MM.1S (cell line): Measurements from ENCODE around the gene KCNMA1.

Experiments used
- DNase-seq: peaks from one replicate; pipeline ENCODE4 v3.0.0-alpha.2; 2015
- H2AFZ ChIP-seq: fragments of 300-600 bp; sonication (generic); 2 replicates; pipeline ENCODE4 v1.6.0; 2016; ENCODE audit warnings: antibody characterized with exemption, low read length
- H3F3A ChIP-seq: fragments of 300-600 bp; sonication (generic); 2 replicates; pipeline ENCODE4 v1.6.1; 2016; ENCODE audit warnings: mild to moderate bottlenecking, antibody characterized with exemption, low read length, moderate library complexity, mixed read lengths; ENCODE audit not compliant: insufficient read depth
- H3K27ac ChIP-seq: fragments of 300-600 bp; sonication (generic); 2 replicates; pipeline ENCODE4 v1.5.1; 2016; ENCODE audit warnings: mild to moderate bottlenecking, low read length
- H3K27me3 ChIP-seq: fragments of 300-600 bp; sonication (generic); replicated peaks from 2 replicates; pipeline ENCODE4 v1.6.0; 2016; ENCODE audit warnings: low read length; ENCODE audit not compliant: insufficient read depth
- H3K36me3 ChIP-seq: fragments of 300-600 bp; sonication (generic); replicated peaks from 2 replicates; pipeline ENCODE4 v1.6.1; 2016; ENCODE audit warnings: mild to moderate bottlenecking, low read length, mixed read lengths; ENCODE audit not compliant: insufficient read depth
- H3K4me1 ChIP-seq: fragments of 300-600 bp; sonication (generic); 2 replicates; pipeline ENCODE4 v1.6.1; 2016; ENCODE audit warnings: low read length, mixed read lengths
- H3K4me2 ChIP-seq: fragments of 300-600 bp; sonication (generic); 2 replicates; pipeline ENCODE4 v1.6.0; 2016; ENCODE audit warnings: low read depth, low read length
- H3K4me3 ChIP-seq: fragments of 300-600 bp; sonication (generic); 2 replicates; pipeline ENCODE4 v1.5.1; 2016; ENCODE audit warnings: low read length, mixed read lengths
- H3K79me2 ChIP-seq: fragments of 300-600 bp; sonication (generic); 2 replicates; pipeline ENCODE4 v1.6.1; 2016; ENCODE audit warnings: mixed run types, low read length, mixed read lengths
- H3K9ac ChIP-seq: fragments of 300-600 bp; sonication (generic); 2 replicates; pipeline ENCODE4 v1.6.1; 2016; ENCODE audit warnings: low read length, mixed read lengths
- H3K9me2 ChIP-seq: fragments of 300-600 bp; sonication (generic); replicated peaks from 2 replicates; pipeline ENCODE4 v1.6.1; 2016; ENCODE audit warnings: mild to moderate bottlenecking, low read length, mixed read lengths; ENCODE audit not compliant: insufficient read depth
- H3K9me3 ChIP-seq: fragments of 300-600 bp; sonication (generic); replicated peaks from 2 replicates; pipeline ENCODE4 v1.6.1; 2016; ENCODE audit warnings: mild to moderate bottlenecking, low read length, mixed read lengths; ENCODE audit not compliant: insufficient read depth
- H4K20me1 ChIP-seq: fragments of 300-600 bp; sonication (generic); 2 replicates; pipeline ENCODE4 v1.6.1; 2016; ENCODE audit warnings: mild to moderate bottlenecking, low read length, moderate library complexity, mixed read lengths; ENCODE audit not compliant: insufficient read depth
- EZH2 ChIP-seq: fragments of 300-600 bp; sonication (generic); optimal IDR thresholded peaks from 2 replicates; pipeline ENCODE3; 2017; ENCODE audit warnings: low read depth, mild to moderate bottlenecking, antibody characterized with exemption, low read length, mixed read lengths
- EZH2phosphoT487 ChIP-seq: fragments of 300-600 bp; sonication (generic); IDR thresholded peaks from 2 replicates; pipeline ENCODE4 v1.6.1; 2018; ENCODE audit warnings: antibody characterized with exemption, low read length
- TF ChIP-seq, protein P1 (sequence below): fragments of 300-600 bp; sonication (generic); IDR thresholded peaks from 2 replicates; pipeline ENCODE4 v1.5.1; 2016; ENCODE audit warnings: antibody characterized with exemption, low read length, mixed read lengths

KCNMA1 gene

DNA sequence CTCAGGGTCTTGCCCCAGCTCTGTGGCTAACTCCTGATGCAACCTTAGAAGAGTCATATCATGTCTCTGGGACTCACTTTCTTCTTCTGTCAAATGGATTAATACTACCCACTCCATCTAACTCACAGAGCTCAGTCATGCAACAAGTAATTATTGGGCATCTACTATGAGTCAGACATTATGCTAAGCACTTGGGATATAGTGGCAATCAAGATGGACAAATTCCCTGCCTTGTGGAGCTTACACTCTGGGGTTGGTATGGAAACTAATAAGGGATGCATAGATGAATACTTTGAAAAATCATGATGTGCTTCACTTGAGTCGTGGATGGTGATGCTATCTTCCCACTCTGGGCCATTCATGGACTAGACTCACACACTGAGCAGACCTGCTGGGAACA, 88.9 kb downstream of the KCNMA1 start:
- H3K36me3 ChIP-seq = no peaks in the 10 kb centered on the region
- no peak for DNase-seq
- no peaks in the 10 kb centered on the region for H4K20me1 ChIP-seq
- H3K9ac ChIP-seq = no peak overlapping the region
- H3K4me2 ChIP-seq = no peak overlapping the region
- no peaks in the 10 kb centered on the region for H3K4me1 ChIP-seq
- H3K27me3 ChIP-seq = no peaks in the 10 kb centered on the region
- H3K9me2 ChIP-seq = no peaks in the 10 kb centered on the region
- no peaks in the 10 kb centered on the region for H3F3A ChIP-seq
- no peak overlapping the region for H3K27ac ChIP-seq
- TF ChIP-seq EZH2 (no peak), EZH2phosphoT487 (no peak)
- TF ChIP-seq, protein P1, sequence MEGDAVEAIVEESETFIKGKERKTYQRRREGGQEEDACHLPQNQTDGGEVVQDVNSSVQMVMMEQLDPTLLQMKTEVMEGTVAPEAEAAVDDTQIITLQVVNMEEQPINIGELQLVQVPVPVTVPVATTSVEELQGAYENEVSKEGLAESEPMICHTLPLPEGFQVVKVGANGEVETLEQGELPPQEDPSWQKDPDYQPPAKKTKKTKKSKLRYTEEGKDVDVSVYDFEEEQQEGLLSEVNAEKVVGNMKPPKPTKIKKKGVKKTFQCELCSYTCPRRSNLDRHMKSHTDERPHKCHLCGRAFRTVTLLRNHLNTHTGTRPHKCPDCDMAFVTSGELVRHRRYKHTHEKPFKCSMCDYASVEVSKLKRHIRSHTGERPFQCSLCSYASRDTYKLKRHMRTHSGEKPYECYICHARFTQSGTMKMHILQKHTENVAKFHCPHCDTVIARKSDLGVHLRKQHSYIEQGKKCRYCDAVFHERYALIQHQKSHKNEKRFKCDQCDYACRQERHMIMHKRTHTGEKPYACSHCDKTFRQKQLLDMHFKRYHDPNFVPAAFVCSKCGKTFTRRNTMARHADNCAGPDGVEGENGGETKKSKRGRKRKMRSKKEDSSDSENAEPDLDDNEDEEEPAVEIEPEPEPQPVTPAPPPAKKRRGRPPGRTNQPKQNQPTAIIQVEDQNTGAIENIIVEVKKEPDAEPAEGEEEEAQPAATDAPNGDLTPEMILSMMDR = no peak
- H3K9me3 ChIP-seq = no peaks in the 10 kb centered on the region
- H2AFZ ChIP-seq = no peak overlapping the region
- no peak overlapping the region for H3K4me3 ChIP-seq
- no peaks in the 10 kb centered on the region for H3K79me2 ChIP-seq

DNA sequence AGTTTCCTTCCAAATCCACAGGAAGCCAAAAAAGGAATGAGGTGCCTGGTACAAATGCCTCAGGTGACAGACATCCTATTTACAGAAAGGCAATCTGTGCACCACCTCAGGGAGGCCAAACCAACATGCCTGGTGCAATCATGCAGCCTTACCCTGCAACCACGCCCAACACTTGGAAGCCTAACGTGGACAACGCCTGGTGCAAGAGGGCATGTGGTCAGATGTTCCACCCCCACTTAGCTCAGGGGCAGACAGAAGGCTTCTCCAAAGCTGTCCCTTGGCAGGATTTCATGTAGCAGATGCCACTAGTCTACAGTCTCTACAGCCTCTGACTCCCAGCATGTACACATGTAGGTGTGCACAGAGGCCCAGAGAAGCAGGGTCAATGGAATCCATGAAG, 89.5 kb downstream of the KCNMA1 start:
- H3K27me3 ChIP-seq = no peaks in the 10 kb centered on the region
- no peak overlapping the region for H3K4me2 ChIP-seq
- no peaks in the 10 kb centered on the region for H3K4me1 ChIP-seq
- H3K36me3 ChIP-seq = no peaks in the 10 kb centered on the region
- H3F3A ChIP-seq = no peaks in the 10 kb centered on the region
- no peak overlapping the region for H3K27ac ChIP-seq
- no peaks in the 10 kb centered on the region for H3K9me3 ChIP-seq
- H4K20me1 ChIP-seq = no peaks in the 10 kb centered on the region
- H3K9me2 ChIP-seq = no peaks in the 10 kb centered on the region
- no peaks in the 10 kb centered on the region for H3K79me2 ChIP-seq
- H3K9ac ChIP-seq = no peak overlapping the region
- DNase-seq = no peak
- H2AFZ ChIP-seq = no peak overlapping the region
- TF ChIP-seq, protein P1 = no peak
- no peak for TF ChIP-seq EZH2
- no peak for TF ChIP-seq EZH2phosphoT487
- H3K4me3 ChIP-seq = no peak overlapping the region

DNA sequence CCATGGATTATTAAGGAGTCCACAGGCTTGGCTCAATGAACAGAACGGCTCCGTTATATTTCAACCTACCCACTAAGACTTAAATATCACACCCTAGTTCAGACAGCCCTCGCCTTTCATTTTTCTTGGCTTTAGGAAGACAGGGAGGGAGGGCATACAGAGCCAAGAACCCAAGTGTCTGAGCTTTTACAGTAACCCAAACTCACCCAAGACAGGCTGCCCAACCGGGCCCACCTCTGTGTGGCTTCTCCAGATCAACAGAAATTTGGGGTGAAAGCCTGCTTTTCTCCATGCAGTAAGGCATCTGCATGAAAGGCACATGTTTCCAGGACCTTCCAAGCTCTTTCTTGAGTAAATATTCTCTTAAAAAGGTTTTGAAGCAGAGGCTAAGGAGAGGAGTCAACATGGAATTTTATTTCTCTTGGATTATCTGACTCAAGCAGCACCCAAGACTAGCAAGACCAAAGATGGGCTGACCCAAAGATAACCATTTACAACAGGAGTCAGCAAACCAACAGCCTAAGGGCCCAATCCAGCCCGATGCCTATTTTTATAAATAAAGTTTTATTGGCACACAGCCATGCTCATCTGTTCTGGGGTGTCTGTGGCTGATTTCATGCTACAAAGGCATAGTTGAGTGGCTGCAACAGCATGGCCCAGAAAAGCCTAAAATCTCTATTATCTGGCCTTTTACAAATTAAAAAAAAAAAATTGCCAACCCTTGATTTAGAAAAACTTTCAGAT, 90.1 kb downstream of the KCNMA1 start:
- no peaks in the 10 kb centered on the region for H4K20me1 ChIP-seq
- no peaks in the 10 kb centered on the region for H3K79me2 ChIP-seq
- no peak overlapping the region for H2AFZ ChIP-seq
- DNase-seq = no peak
- no peaks in the 10 kb centered on the region for H3K36me3 ChIP-seq
- H3K4me1 ChIP-seq = no peaks in the 10 kb centered on the region
- no peaks in the 10 kb centered on the region for H3F3A ChIP-seq
- TF ChIP-seq EZH2 = no peak
- TF ChIP-seq, protein P1 = no peak
- no peak for TF ChIP-seq EZH2phosphoT487
- H3K9ac ChIP-seq = no peak overlapping the region
- H3K4me2 ChIP-seq = no peak overlapping the region
- H3K27ac ChIP-seq = no peak overlapping the region
- H3K9me3 ChIP-seq = no peaks in the 10 kb centered on the region
- no peaks in the 10 kb centered on the region for H3K27me3 ChIP-seq
- H3K9me2 ChIP-seq = no peaks in the 10 kb centered on the region
- no peak overlapping the region for H3K4me3 ChIP-seq
